ENCODE measurements around the gene SMYD3.

DNA sequence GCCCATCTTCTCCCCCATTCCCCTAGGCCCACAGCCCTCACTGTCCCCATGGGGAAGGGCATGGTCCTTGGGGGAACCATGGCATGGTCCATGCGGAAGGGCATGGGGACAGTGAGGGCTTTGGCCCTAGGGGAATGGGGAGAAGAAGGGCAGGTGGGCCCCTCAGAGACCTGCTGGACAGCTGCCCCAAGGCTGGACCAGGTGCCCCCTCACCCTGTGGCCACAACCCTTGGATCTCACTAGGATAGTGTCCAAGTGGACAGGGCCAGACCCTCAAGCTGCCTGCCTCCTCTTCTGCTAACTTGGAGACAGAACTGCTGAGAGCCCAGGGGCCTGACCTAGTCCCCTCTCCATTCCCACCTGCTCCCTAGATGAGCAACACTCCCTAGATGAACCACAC lies 12.4 kb upstream of the SMYD3 start:
- TF ChIP-seq, protein P1, sequence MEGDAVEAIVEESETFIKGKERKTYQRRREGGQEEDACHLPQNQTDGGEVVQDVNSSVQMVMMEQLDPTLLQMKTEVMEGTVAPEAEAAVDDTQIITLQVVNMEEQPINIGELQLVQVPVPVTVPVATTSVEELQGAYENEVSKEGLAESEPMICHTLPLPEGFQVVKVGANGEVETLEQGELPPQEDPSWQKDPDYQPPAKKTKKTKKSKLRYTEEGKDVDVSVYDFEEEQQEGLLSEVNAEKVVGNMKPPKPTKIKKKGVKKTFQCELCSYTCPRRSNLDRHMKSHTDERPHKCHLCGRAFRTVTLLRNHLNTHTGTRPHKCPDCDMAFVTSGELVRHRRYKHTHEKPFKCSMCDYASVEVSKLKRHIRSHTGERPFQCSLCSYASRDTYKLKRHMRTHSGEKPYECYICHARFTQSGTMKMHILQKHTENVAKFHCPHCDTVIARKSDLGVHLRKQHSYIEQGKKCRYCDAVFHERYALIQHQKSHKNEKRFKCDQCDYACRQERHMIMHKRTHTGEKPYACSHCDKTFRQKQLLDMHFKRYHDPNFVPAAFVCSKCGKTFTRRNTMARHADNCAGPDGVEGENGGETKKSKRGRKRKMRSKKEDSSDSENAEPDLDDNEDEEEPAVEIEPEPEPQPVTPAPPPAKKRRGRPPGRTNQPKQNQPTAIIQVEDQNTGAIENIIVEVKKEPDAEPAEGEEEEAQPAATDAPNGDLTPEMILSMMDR (IDR thresholded peaks at IDR 0.05) = no peak
- TF ChIP-seq POLR2A (IDR thresholded peaks at IDR 0.05) = no peak
